HepG2 (cell line): ENCODE measurements around the gene KCND3. TPM values are rescaled to one million over a fixed set of nuclear protein-coding genes. Genes with fewer than 3 reads are reported as not detected.

ENCODE experiments used
- ATAC-seq: fragments of 200-7000 bp; cut with Tn5 transposase; 3 replicates; pipeline ENCODE4 v1.9.1; 2020; ENCODE audit warnings: mild to moderate bottlenecking, moderate library complexity
- BruUV-seq: library from RNA; stranded (reverse); fragments of 400-500 nt; replicated peaks from 2 replicates; lab custom pipeline; 2021; lab: Mats Ljungman, UMichigan
- CTCF ChIA-PET: fragments of 300-600 bp; formaldehyde crosslinking; extraction: SDS; loops from one replicate; lab custom pipeline; 2021; ENCODE audit warnings: low total read pairs, inconsistent platforms, low intra/inter-chr PET ratio; lab: Yijun Ruan, JAX
- POLR2A ChIA-PET: fragments of 350-600 bp; sonication (Branson Sonifier 250); formaldehyde crosslinking; loops from one replicate; lab custom pipeline; 2020; ENCODE audit warnings: antibody characterized with exemption, inconsistent platforms; lab: Yijun Ruan, JAX
- DNase-seq: peaks from one replicate; pipeline ENCODE4 v3.0.0-alpha.2; 2015; ENCODE audit warnings: low spot score
- FAIRE-seq: peaks from 3 replicates; lab custom pipeline; 2011; peaks lifted over from hg19 to GRCh38; lab: Jason Lieb, UNC
- H2AFZ ChIP-seq: one replicate; pipeline ENCODE4 v1.6.1; 2011; ENCODE audit warnings: low read length, inconsistent platforms
- H3K27ac ChIP-seq: fragments of 300-600 bp; 3 replicates; pipeline ENCODE4 v1.8.0; 2011; ENCODE audit warnings: mixed run types, mild to moderate bottlenecking, mixed read lengths, low read length, inconsistent platforms; ENCODE audit not compliant: insufficient read depth; ENCODE audit errors: extremely low read length
- H3K27me3 ChIP-seq, 2 experiments: fragments of 200-600 bp in 1 of 2; 2 replicates in 1 of 2; 3 replicates in 1 of 2; pipeline versions ENCODE4 v1.6.0 to v1.8.0; 2011; ENCODE audit warnings: low read length in 2 of 2, mild to moderate bottlenecking in 2 of 2, moderate library complexity in 2 of 2, inconsistent platforms in 1 of 2; ENCODE audit not compliant: insufficient read depth in 2 of 2, control insufficient read depth in 1 of 2
- H3K36me3 ChIP-seq, 2 experiments: fragments of 200-600 bp in 1 of 2; replicated peaks in 1 of 2; 2 replicates in 1 of 2; 3 replicates in 1 of 2; pipeline versions ENCODE4 v1.5.1 to v1.8.0; 2011; ENCODE audit warnings: low read length in 2 of 2, inconsistent platforms in 1 of 2; ENCODE audit not compliant: insufficient read depth in 2 of 2, control insufficient read depth in 1 of 2
- H3K4me1 ChIP-seq: 2 replicates; pipeline ENCODE4 v1.5.1; 2012; ENCODE audit warnings: low read length, inconsistent platforms; ENCODE audit not compliant: insufficient read depth
- H3K4me2 ChIP-seq: 2 replicates; pipeline ENCODE4 v1.6.0; 2011; ENCODE audit warnings: low read depth, low read length, inconsistent platforms
- H3K4me3 ChIP-seq, 3 experiments: fragments of 200-600 bp in 1 of 3; sonication (generic), shearing (Covaris generic) in 1 of 3; replicated peaks in 1 of 3; 2 replicates each; pipeline ENCODE4 v1.5.1; 2011 to 2016; ENCODE audit warnings: low read length in 3 of 3, inconsistent platforms in 2 of 3, low read depth in 2 of 3, mild to moderate bottlenecking in 2 of 3, control low read depth in 1 of 3, mixed read lengths in 1 of 3; ENCODE audit not compliant: insufficient read depth in 1 of 3
- H3K79me2 ChIP-seq: one replicate; pipeline ENCODE4 v1.6.1; 2011; ENCODE audit warnings: low read length, inconsistent platforms; ENCODE audit not compliant: insufficient read depth
- H3K9ac ChIP-seq: 2 replicates; pipeline ENCODE4 v1.6.0; 2011; ENCODE audit warnings: mild to moderate bottlenecking, low read depth, low read length, inconsistent platforms; ENCODE audit not compliant: insufficient read depth
- H3K9me3 ChIP-seq: 2 replicates; pipeline ENCODE4 v1.5.1; 2012; ENCODE audit warnings: mild to moderate bottlenecking, low read length
- H4K20me1 ChIP-seq: 2 replicates; pipeline ENCODE4 v1.6.0; 2011; ENCODE audit warnings: inconsistent platforms, mild to moderate bottlenecking, low read length, moderate library complexity; ENCODE audit not compliant: insufficient read depth
- KDM3A ChIP-seq: IDR thresholded peaks from 2 replicates; pipeline ENCODE4 v1.6.1; 2018; ENCODE audit warnings: low read depth, missing compliant biosample characterization
- NFKBIZ ChIP-seq: IDR thresholded peaks from 2 replicates; pipeline ENCODE4 v1.6.1; 2018; ENCODE audit warnings: missing genetic modification reagents, missing compliant biosample characterization
- ZNF607 ChIP-seq: sonication (generic); formaldehyde crosslinking; IDR thresholded peaks from 2 replicates; pipeline ENCODE4 v1.5.1; 2020; ENCODE audit warnings: missing genetic modification reagents, mild to moderate bottlenecking, borderline replicate concordance
- ZZZ3 ChIP-seq: sonication (generic); formaldehyde crosslinking; IDR thresholded peaks from 2 replicates; pipeline ENCODE4 v1.4.0; 2020; ENCODE audit warnings: missing genetic modification reagents, mild to moderate bottlenecking, borderline replicate concordance
- WGBS: methylation state at CpG from one replicate; pipeline ENCODE4 v1.1.6; 2017; ENCODE audit warnings: low lambda C conversion rate; 5-methylcytosine and 5-hydroxymethylcytosine counted together
- in situ Hi-C: cut with HindIII; loops from 2 replicates; pipeline ENCODE4 v1.10.0; 2017; ENCODE audit warnings: low pct_unique_long_range_greater_than_20kb; ENCODE audit not compliant: extremely low pct_ligation_motif_present
- intact Hi-C: fragments of 100-400 bp; cut with micrococcal nuclease; formaldehyde crosslinking; loops from one replicate; pipeline ENCODE4 v1.10.0; 2022; ENCODE audit not compliant: unreplicated experiment
- polyA plus RNA-seq, 8 experiments: library from polyadenylated mRNA; depleted of rRNA in 3 of 8; stranded (reverse) in 7 of 8; unstranded in 1 of 8; fragments of >200 nt; fragmentation: Illumina TruSeq in 4 of 8; extraction: Trizol in 4 of 8; gene quantifications; 2 replicates each; pipeline versions ENCODE4 v1.2.1 to v1.2.3, GENCODE V29; 2011 to 2016; ENCODE audit warnings: low read depth in 4 of 8, missing spikeins in 1 of 8, mixed read lengths in 1 of 8; ENCODE audit not compliant: insufficient read depth in 1 of 8
- total RNA-seq, 5 experiments: library from RNA; depleted of rRNA; stranded (reverse); fragments of >200 nt; fragmentation: Illumina TruSeq; extraction: Trizol; gene quantifications; 2 replicates each; pipeline ENCODE4 v1.2.3, GENCODE V29; 2016; ENCODE audit warnings: low read depth in 1 of 5
- TF ChIP-seq, protein P1 (sequence below): sonication (generic); formaldehyde crosslinking; IDR thresholded peaks from 2 replicates; pipeline ENCODE4 v1.4.0; 2020; ENCODE audit warnings: missing genetic modification reagents
- TF ChIP-seq, protein P2 (sequence below): fragments of 450-650 bp; IDR thresholded peaks from 2 replicates; pipeline ENCODE4 v1.6.1; 2016
- TF ChIP-seq, protein P3 (sequence below): sonication (generic); formaldehyde crosslinking; conservative IDR thresholded peaks from 2 replicates; pipeline ENCODE4 v1.8.0; 2022; ENCODE audit warnings: low read depth, missing genetic modification reagents

KCND3 gene
- total and polyA plus RNA-seq, 2 of the 13 experiments (the other 11 are each of a cell fraction or from before 2014, with no cell fraction given) = 0.04 TPM; not detected in 1

DNA sequence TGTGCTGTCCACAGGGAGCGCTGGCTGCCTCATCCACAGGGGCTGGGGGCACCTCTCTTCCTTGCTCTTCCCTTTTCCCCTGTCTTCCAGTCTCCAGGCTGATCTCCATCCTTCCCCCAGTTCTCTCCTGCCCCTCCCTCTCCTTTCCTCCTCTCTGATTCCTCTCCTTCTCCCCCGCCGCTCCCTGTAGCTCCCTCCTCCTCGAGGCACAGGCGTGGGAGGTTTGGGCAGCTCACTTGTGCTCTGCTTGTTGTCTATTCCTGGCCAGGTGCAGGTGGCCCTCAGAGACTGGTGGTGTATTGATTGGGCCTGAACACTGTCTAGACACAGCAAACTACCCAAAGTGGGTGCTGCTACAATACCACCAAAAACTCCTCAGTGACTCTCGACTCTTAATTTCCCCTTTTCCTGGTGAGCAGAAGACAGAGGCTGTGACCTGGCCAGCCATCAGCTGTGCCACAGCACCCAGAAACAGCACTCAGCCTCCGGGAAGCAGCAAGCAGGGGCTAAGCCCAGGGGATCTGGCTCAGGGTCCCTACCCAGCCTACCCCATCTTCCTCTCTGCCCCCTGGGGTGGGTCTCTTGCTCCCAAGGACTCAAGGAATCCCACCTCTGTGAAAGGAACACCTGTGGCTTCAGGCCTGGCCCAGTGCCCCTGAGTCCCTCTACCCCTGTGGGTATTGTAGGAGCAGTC lies 140.5 kb downstream of the KCND3 start:
- Histone ChIP-seq H3K4me2 (no peak overlapping the region), H3K36me3 (no peaks in the 10 kb centered on the region), H3K27me3 (peaks cover 5 to 23% of the 10 kb centered on the region in 2 experiments; a peak in 4 of 5 replicates), H3K9ac (no peak overlapping the region), H3K9me3 (no peaks in the 10 kb centered on the region), H3K27ac (no peak overlapping the region), H3K4me3 (no peak overlapping the region), H3K79me2 (no peaks in the 10 kb centered on the region), H4K20me1 (no peaks in the 10 kb centered on the region), H3K4me1 (no peaks in the 10 kb centered on the region), H2AFZ (no peak overlapping the region)
- ATAC-seq (no peak), DNase-seq (no peak), FAIRE-seq (no peak)
- intact Hi-C loops = no loop called here
- no TSS peak for BruUV-seq
- ChIA-PET POLR2A (no interaction called here), CTCF (no interaction called here)
- in situ Hi-C loops = no loop called here
- WGBS = 5% methylated on average over 7 of the region's 7 CpGs
- no peak for TF ChIP-seq KDM3A (CRISPR knock-in tag)
- TF ChIP-seq NFKBIZ (CRISPR knock-in tag) = no peak
- TF ChIP-seq, protein P1, sequence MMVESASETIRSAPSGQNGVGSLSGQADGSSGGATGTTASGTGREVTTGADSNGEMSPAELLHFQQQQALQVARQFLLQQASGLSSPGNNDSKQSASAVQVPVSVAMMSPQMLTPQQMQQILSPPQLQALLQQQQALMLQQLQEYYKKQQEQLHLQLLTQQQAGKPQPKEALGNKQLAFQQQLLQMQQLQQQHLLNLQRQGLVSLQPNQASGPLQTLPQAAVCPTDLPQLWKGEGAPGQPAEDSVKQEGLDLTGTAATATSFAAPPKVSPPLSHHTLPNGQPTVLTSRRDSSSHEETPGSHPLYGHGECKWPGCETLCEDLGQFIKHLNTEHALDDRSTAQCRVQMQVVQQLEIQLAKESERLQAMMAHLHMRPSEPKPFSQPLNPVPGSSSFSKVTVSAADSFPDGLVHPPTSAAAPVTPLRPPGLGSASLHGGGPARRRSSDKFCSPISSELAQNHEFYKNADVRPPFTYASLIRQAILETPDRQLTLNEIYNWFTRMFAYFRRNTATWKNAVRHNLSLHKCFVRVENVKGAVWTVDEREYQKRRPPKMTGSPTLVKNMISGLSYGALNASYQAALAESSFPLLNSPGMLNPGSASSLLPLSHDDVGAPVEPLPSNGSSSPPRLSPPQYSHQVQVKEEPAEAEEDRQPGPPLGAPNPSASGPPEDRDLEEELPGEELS = no peak
- TF ChIP-seq, protein P2, sequence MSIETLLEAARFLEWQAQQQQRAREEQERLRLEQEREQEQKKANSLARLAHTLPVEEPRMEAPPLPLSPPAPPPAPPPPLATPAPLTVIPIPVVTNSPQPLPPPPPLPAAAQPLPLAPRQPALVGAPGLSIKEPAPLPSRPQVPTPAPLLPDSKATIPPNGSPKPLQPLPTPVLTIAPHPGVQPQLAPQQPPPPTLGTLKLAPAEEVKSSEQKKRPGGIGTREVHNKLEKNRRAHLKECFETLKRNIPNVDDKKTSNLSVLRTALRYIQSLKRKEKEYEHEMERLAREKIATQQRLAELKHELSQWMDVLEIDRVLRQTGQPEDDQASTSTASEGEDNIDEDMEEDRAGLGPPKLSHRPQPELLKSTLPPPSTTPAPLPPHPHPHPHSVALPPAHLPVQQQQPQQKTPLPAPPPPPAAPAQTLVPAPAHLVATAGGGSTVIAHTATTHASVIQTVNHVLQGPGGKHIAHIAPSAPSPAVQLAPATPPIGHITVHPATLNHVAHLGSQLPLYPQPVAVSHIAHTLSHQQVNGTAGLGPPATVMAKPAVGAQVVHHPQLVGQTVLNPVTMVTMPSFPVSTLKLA = no peak
- TF ChIP-seq ZZZ3 (CRISPR knock-in tag) = no peak
- TF ChIP-seq, protein P3, sequence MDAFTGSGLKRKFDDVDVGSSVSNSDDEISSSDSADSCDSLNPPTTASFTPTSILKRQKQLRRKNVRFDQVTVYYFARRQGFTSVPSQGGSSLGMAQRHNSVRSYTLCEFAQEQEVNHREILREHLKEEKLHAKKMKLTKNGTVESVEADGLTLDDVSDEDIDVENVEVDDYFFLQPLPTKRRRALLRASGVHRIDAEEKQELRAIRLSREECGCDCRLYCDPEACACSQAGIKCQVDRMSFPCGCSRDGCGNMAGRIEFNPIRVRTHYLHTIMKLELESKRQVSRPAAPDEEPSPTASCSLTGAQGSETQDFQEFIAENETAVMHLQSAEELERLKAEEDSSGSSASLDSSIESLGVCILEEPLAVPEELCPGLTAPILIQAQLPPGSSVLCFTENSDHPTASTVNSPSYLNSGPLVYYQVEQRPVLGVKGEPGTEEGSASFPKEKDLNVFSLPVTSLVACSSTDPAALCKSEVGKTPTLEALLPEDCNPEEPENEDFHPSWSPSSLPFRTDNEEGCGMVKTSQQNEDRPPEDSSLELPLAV (CRISPR knock-in tag) = no peak
- no peak for TF ChIP-seq ZNF607 (CRISPR knock-in tag)
